T-helper 1 cell treated with Interleukin-12 subunit alpha and Interleukin-12 subunit beta and Interleukin-4 antibody, amounts not matched to agents 30 ng/mL and 1 ng/mL, for 36 hours (primary cell): Measurements from ENCODE around the gene DTYMK. TPM values are rescaled to one million over a fixed set of nuclear protein-coding genes. Genes with fewer than 3 reads are reported as not detected.

Experiments
- intact Hi-C: fragments of 100-400 bp; cut with micrococcal nuclease; formaldehyde crosslinking; loops from one replicate; pipeline ENCODE4 v1.15.1; 2024
- total RNA-seq: library from RNA; stranded (reverse); gene quantifications from 2 replicates; pipeline ENCODE4 v1.2.3, GENCODE V29; 2022

DTYMK gene
- total RNA-seq, 1 donor from 2014 or later: 60.2 TPM

GRCh38 chr2:241629762-241630435 is 56.7 kb downstream of the DTYMK start:
- intact Hi-C loops: no loop called here

- intact Hi-C loops: no loop called here
Observed at GRCh38 chr2:241627675-241628074, 58.9 kb downstream of the DTYMK start.

Other genes with a start within 250 kb of the DTYMK start
- gene STK25, start 178.2 kb downstream of the DTYMK start, total RNA-seq: 122 and 123 TPM in 2 replicates
- 0.07 TPM in 2 replicates for gene BOK, start 128.1 kb downstream of the DTYMK start, total RNA-seq
- gene THAP4, start 49.7 kb downstream of the DTYMK start, total RNA-seq: 34.2 and 34.6 TPM in 2 replicates
- 94.9 and 99.0 TPM in 2 replicates for gene ATG4B, start 49.1 kb downstream of the DTYMK start, total RNA-seq
- gene ING5, start 15.2 kb upstream of the DTYMK start, total RNA-seq: 25.3 and 29.2 TPM in 2 replicates
- gene D2HGDH, start 47.8 kb upstream of the DTYMK start, total RNA-seq: 17.9 and 20.9 TPM in 2 replicates
- gene GAL3ST2, start 90.0 kb upstream of the DTYMK start, total RNA-seq: not detected in 2 replicates
- 0.29 TPM in 1 of 2 replicates, not detected in the other for gene NEU4, start 122.4 kb upstream of the DTYMK start, total RNA-seq
- gene PDCD1, start 172.1 kb upstream of the DTYMK start, total RNA-seq: 7.8 and 8.9 TPM in 2 replicates
- not detected in 2 replicates for gene RTP5, start 182.9 kb upstream of the DTYMK start, total RNA-seq